GM23248 (cell line): Measurements from ENCODE around the gene TUFT1.

Experiments
- EZH2 ChIP-seq: fragments of 200-600 bp; sonication (generic); IDR thresholded peaks from 2 replicates; pipeline ENCODE4 v1.6.1; 2018; ENCODE audit warnings: antibody characterized with exemption, mild to moderate bottlenecking; ENCODE audit not compliant: insufficient read depth, poor library complexity, severe bottlenecking
- EZH2phosphoT487 ChIP-seq: fragments of 200-600 bp; sonication (generic); IDR thresholded peaks from 2 replicates; pipeline ENCODE4 v1.6.1; 2018; ENCODE audit warnings: antibody characterized with exemption, moderate library complexity, mild to moderate bottlenecking, low read depth; ENCODE audit not compliant: insufficient read depth

DNA sequence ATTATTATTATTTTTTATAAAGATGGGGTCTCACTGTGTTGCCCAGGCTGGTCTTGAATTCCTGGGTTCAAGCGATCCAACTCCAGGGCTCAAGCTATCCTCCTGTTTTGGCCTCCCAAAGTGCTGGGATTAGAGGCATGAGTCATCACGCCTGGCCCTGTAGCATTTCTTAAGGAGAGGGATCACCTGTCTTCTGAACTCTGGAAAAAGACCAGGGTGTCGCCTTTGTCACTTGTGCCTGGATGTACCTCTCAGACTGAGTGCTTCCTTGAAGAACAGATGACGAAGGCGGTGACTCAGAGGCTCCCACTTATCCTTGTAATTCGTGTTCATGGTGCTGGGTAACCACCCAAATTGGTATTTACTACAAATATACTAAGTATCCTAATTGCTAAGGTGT lies 31.3 kb upstream of the TUFT1 start:
- TF ChIP-seq EZH2phosphoT487 (no peak), EZH2 (no peak)
